GM13976 (cell line): ENCODE measurements around the gene BANF2.
"Not testable (repeated sequence)": the region's sequence is repeated elsewhere in the genome, so short reads cannot be mapped to it uniquely, and the experiment has no call there.

ENCODE experiments used
- DNase-seq: peaks from one replicate; pipeline ENCODE4 v3.0.0; 2012; ENCODE audit warnings: low spot score
- CTCF ChIP-seq: IDR thresholded peaks from 2 replicates; pipeline ENCODE4 v1.5.1; 2012; ENCODE audit warnings: borderline replicate concordance, mild to moderate bottlenecking; ENCODE audit not compliant: insufficient read depth; ENCODE audit errors: extremely low read depth, missing control alignments, control extremely low read depth
- in situ Hi-C: fragments of 300-500 bp; cut with MboI; formaldehyde crosslinking; loops from one replicate; pipeline ENCODE4 v1.12.0; 2022; ENCODE audit warnings: low sequenced_read_pairs, mixed read lengths, inconsistent platforms; ENCODE audit not compliant: unreplicated experiment

Gene BANF2

DNA sequence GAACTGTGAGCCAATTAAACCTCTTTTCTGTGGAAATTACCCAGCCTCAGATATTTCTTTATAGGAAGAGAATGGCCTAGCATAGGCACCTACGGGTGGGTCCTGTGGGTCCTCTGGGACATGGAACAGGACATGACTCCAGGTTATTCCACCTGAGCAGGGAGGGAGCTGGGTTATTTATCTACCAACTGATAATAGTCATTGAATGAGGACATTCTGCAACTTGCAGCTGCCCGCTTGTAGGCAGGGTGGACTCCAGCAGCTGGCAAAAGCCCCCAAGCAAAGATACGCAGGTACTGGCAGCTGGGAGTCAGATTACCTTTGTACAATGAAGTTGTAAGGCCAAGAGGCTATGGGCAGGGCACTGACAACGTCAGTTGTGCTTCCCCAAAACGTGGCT, 1.4 kb upstream of the BANF2 start:
- in situ Hi-C loops: no loop called here
- DNase-seq: no peak
- TF ChIP-seq CTCF: no peak

DNA sequence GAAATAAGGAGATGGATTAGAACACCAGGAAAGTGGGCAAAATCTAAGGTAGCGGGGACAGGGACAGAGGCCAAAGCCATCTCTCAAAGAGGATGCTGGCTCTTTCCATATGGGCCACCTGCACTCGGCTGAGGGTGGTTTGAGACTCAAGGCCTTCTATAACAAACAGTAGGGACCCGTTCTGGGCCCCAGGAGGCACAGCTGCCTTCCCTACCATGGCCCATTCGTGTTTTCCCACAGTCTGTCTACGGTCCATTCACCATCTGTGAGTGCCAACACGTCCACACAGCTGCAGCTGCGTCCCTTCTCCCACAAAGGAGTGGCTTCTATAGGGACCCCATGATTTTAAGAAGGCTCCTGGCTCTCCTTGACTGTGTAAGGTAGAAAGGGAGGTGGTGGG, 871 bp downstream of the BANF2 start:
- DNase-seq: no peak
- no peak for TF ChIP-seq CTCF
- in situ Hi-C loops: no loop called here

GRCh38 chr20:17701826-17702225, 2.1 kb downstream of the BANF2 start:
- in situ Hi-C loops: no loop called here
- no peak for TF ChIP-seq CTCF

GRCh38 chr20:17704589-17705317, 5.0 kb downstream of the BANF2 start:
- no peak for DNase-seq
- in situ Hi-C loops: no loop called here
- no peak for TF ChIP-seq CTCF

More at GRCh38 chr20:17701826-17702225, 2.1 kb downstream of the BANF2 start:
- no peak for DNase-seq

GRCh38 chr20:17705916-17706315, 6.2 kb downstream of the BANF2 start:
- in situ Hi-C loops: no loop called here
- no peak for TF ChIP-seq CTCF
- DNase-seq: no peak

DNA sequence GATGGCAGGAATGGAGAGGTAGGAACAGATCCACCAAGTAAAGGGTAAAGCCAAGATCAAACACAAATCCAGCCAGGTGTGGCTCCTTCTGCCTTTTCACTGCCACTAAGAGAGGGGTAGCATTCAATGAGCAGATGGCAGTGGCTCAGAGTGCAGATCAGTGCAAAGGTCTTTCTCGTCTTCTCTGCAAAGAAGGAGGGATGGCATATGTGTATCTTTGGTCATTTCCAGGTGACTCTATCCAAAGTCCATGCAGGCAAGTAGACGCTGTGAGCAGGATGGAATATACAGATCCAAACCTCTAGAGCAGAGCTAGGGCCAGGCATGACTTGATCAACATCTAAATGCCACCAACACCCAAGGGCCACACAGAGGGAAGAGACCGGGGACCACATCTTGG, 6.9 kb downstream of the BANF2 start:
- TF ChIP-seq CTCF: no peak
- no peak for DNase-seq
- in situ Hi-C loops: no loop called here

DNA sequence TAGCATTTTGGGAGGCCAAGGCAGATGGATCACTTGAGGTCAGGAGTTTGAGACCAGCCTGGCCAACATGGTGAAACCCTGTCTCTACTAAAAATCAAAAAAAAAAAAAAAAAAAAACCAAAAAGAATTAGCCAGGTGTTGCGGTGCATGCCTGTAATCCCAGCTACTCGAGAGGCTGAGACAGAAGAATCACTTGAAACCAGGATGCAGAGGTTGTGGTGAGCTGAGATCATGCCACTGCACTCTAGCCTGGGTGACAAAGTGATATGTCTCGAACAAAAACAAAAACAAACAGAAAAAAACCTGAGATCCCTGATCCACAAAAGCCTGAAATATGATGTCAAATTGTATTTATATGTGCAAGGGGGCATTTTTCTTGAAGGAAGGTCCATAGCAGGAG, 8.2 kb downstream of the BANF2 start:
- in situ Hi-C loops, DNase-seq: not testable (repeated sequence)
